Smooth muscle cell (in vitro differentiated cells): ENCODE data around the gene ZNF629. TPM values are rescaled to one million over a fixed set of nuclear protein-coding genes. Genes with fewer than 3 reads are reported as not detected.

Experiments
- DNase-seq: peaks from one replicate; lab custom pipeline; 2025; ENCODE audit not compliant: unreplicated experiment; lab: John Stamatoyannopoulos, UW
- H2AFZ ChIP-seq: fragments of 200-600 bp; sonication (generic); 2 replicates; pipeline ENCODE4 v1.6.0; 2016; ENCODE audit warnings: antibody characterized with exemption, low read depth, mild to moderate bottlenecking
- H3F3A ChIP-seq: fragments of 200-600 bp; sonication (generic); 2 replicates; pipeline ENCODE4 v1.6.0; 2017; ENCODE audit warnings: antibody characterized with exemption, low read depth
- H3K27ac ChIP-seq: fragments of 200-600 bp; sonication (generic); 2 replicates; pipeline ENCODE4 v1.5.1; 2016; ENCODE audit warnings: low read depth, mild to moderate bottlenecking
- H3K27me3 ChIP-seq: fragments of 200-600 bp; sonication (generic); 2 replicates; pipeline ENCODE4 v1.6.1; 2016; ENCODE audit warnings: low read depth, mild to moderate bottlenecking
- H3K36me3 ChIP-seq: fragments of 200-600 bp; sonication (generic); 2 replicates; pipeline ENCODE4 v1.5.1; 2016; ENCODE audit warnings: low read depth
- H3K4me1 ChIP-seq: fragments of 200-600 bp; sonication (generic); 2 replicates; pipeline ENCODE4 v1.5.1; 2016; ENCODE audit warnings: low read depth
- H3K4me2 ChIP-seq: fragments of 200-600 bp; sonication (generic); 2 replicates; pipeline ENCODE4 v1.6.0; 2016; ENCODE audit warnings: mild to moderate bottlenecking
- H3K4me3 ChIP-seq: fragments of 200-600 bp; sonication (generic); 2 replicates; pipeline ENCODE4 v1.5.1; 2016; ENCODE audit warnings: mild to moderate bottlenecking
- H3K79me2 ChIP-seq: fragments of 200-600 bp; sonication (generic); 2 replicates; pipeline ENCODE4 v1.6.0; 2016; ENCODE audit warnings: low read depth, mild to moderate bottlenecking
- H3K9ac ChIP-seq: fragments of 200-600 bp; sonication (generic); 2 replicates; pipeline ENCODE4 v1.6.0; 2016; ENCODE audit warnings: low read depth
- H3K9me3 ChIP-seq: fragments of 200-600 bp; sonication (generic); replicated peaks from 2 replicates; pipeline ENCODE4 v1.5.1; 2016; ENCODE audit warnings: low read depth
- H4K20me1 ChIP-seq: fragments of 200-600 bp; sonication (generic); 2 replicates; pipeline ENCODE4 v1.6.0; 2016; ENCODE audit warnings: low read depth
- WGBS: methylation state at CpG from one replicate; pipeline ENCODE4 v1.1.7; 2016; ENCODE audit warnings: low lambda C conversion rate; 5-methylcytosine and 5-hydroxymethylcytosine counted together
- polyA plus RNA-seq: library from polyadenylated mRNA; unstranded; fragments of >200 nt; fragmentation: Nextera tagmentation; extraction: Ambion mirVana; gene quantifications from 2 replicates; pipeline ENCODE4 v1.2.1, GENCODE V29; 2016
- total RNA-seq: library from RNA; depleted of rRNA; stranded (reverse); fragments of >200 nt; gene quantifications from 2 replicates; pipeline ENCODE4 v1.2.3, GENCODE V29; 2014
- TF ChIP-seq, protein P1 (sequence below): fragments of 200-600 bp; sonication (generic); IDR thresholded peaks from 2 replicates; pipeline ENCODE4 v1.5.1; 2017; ENCODE audit warnings: borderline replicate concordance, mild to moderate bottlenecking, antibody characterized with exemption; ENCODE audit not compliant: insufficient read depth, poor library complexity, severe bottlenecking

Gene ZNF629
- total and polyA plus RNA-seq, 2 experiments from 2014 or later = 11.6 to 13.4 TPM

DNA sequence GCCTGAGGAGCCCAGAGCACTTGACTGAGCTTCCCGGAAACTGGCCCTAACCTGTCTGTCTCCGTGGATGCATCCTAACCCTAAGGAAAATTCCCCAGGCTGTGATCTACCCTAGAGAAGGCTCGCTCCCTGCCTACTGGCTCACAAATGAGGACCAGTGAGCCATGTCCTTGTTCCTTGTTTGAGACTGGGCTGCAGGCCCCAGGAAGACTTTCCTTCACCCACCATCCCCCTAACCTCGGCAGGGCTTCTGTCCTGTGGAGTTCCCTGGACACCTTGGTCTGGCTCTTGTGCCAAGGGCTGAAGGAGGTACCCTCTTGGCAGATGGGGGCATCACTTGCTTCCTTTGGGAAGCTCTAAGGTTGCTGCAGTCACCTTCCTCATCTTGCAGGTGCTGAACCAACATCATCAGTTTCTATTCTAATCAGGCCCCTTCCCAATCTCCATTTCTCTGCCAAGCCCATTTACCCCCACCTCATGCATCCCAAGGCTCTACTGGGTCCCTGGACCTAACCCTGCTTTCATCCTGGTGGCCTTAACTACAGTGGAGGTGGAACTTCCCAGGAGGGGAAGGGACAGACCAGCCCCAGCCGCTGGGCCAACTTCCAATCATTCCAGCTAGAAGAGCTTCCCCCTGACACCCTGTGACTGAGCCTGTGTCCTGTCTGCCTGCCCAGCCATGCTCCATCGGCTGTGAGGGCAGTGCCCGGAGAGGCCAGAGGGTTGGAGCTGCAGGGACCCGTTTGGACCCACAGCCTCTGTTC lies 12.5 kb downstream of the ZNF629 start:
- Histone ChIP-seq H3K79me2 (peaks cover 4% of the 10 kb centered on the region), H3F3A (peaks cover 13% of the 10 kb centered on the region), H3K4me2 (peak overlapping the region; percentile 99), H3K36me3 (peaks cover 5% of the 10 kb centered on the region), H3K27ac (peak overlapping the region; percentile 62), H3K4me1 (peaks cover 9% of the 10 kb centered on the region), H2AFZ (no peak overlapping the region), H3K27me3 (no peaks in the 10 kb centered on the region), H4K20me1 (no peaks in the 10 kb centered on the region), H3K4me3 (peak overlapping the region; percentile 76), H3K9me3 (no peaks in the 10 kb centered on the region), H3K9ac (peak overlapping the region; percentile 65)
- no peak for DNase-seq
- WGBS = 76% methylated on average over 8 of the region's 8 CpGs
- TF ChIP-seq, protein P1, sequence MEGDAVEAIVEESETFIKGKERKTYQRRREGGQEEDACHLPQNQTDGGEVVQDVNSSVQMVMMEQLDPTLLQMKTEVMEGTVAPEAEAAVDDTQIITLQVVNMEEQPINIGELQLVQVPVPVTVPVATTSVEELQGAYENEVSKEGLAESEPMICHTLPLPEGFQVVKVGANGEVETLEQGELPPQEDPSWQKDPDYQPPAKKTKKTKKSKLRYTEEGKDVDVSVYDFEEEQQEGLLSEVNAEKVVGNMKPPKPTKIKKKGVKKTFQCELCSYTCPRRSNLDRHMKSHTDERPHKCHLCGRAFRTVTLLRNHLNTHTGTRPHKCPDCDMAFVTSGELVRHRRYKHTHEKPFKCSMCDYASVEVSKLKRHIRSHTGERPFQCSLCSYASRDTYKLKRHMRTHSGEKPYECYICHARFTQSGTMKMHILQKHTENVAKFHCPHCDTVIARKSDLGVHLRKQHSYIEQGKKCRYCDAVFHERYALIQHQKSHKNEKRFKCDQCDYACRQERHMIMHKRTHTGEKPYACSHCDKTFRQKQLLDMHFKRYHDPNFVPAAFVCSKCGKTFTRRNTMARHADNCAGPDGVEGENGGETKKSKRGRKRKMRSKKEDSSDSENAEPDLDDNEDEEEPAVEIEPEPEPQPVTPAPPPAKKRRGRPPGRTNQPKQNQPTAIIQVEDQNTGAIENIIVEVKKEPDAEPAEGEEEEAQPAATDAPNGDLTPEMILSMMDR = no peak

GRCh38 chr16:30773826-30774225 lies 13.2 kb downstream of the ZNF629 start:
- no peaks in the 10 kb centered on the region for H3K9me3 ChIP-seq
- H3K79me2 ChIP-seq = peaks cover 4% of the 10 kb centered on the region
- no peak for DNase-seq
- H3K36me3 ChIP-seq = peaks cover 5% of the 10 kb centered on the region
- WGBS = 98% methylated on average over 14 of the region's 14 CpGs
- peaks cover 9% of the 10 kb centered on the region for H3K4me1 ChIP-seq
- TF ChIP-seq, protein P1 = no peak
- H3K4me2 ChIP-seq = no peak overlapping the region
- H3K27ac ChIP-seq = no peak overlapping the region
- H3F3A ChIP-seq = peaks cover 13% of the 10 kb centered on the region
- no peak overlapping the region for H2AFZ ChIP-seq
- no peak overlapping the region for H3K4me3 ChIP-seq
- H3K9ac ChIP-seq = no peak overlapping the region
- no peaks in the 10 kb centered on the region for H3K27me3 ChIP-seq
- H4K20me1 ChIP-seq = no peaks in the 10 kb centered on the region

- Histone ChIP-seq H3F3A (peaks cover 10% of the 10 kb centered on the region), H3K27me3 (no peaks in the 10 kb centered on the region), H3K4me2 (no peak overlapping the region), H2AFZ (no peak overlapping the region), H3K36me3 (peaks cover 12% of the 10 kb centered on the region), H4K20me1 (no peaks in the 10 kb centered on the region), H3K9ac (no peak overlapping the region), H3K4me1 (peaks cover 8% of the 10 kb centered on the region), H3K79me2 (peaks cover 4% of the 10 kb centered on the region), H3K27ac (no peak overlapping the region), H3K9me3 (no peaks in the 10 kb centered on the region), H3K4me3 (no peak overlapping the region)
- no peak for DNase-seq
- 97% methylated on average over 14 of the region's 14 CpGs for WGBS
- TF ChIP-seq, protein P1 = no peak
Observed at GRCh38 chr16:30771726-30772125, 15.3 kb downstream of the ZNF629 start.
